GM10847 (cell line): ENCODE results near the gene CAB39.

ENCODE experiments used
- POLR2A ChIP-seq: IDR thresholded peaks from 2 replicates; pipeline ENCODE4 v1.6.1; 2011; ENCODE audit not compliant: insufficient read length; ENCODE audit errors: extremely low read depth

CAB39 gene

GRCh38 chr2:230758566-230759480 is 46.2 kb downstream of the CAB39 start:
- no peak for TF ChIP-seq POLR2A

GRCh38 chr2:230759481-230760167 is 47.0 kb downstream of the CAB39 start:
- no peak for TF ChIP-seq POLR2A

GRCh38 chr2:230761704-230762103 is 49.1 kb downstream of the CAB39 start:
- TF ChIP-seq POLR2A = no peak

GRCh38 chr2:230762317-230762896 is 49.8 kb downstream of the CAB39 start:
- TF ChIP-seq POLR2A = no peak

GRCh38 chr2:230764346-230764745 is 51.7 kb downstream of the CAB39 start:
- no peak for TF ChIP-seq POLR2A

- TF ChIP-seq POLR2A = no peak
Measured at GRCh38 chr2:230765611-230766300, 53.1 kb downstream of the CAB39 start.

- TF ChIP-seq POLR2A = no peak
Measured at GRCh38 chr2:230767862-230768388, 55.3 kb downstream of the CAB39 start.

DNA sequence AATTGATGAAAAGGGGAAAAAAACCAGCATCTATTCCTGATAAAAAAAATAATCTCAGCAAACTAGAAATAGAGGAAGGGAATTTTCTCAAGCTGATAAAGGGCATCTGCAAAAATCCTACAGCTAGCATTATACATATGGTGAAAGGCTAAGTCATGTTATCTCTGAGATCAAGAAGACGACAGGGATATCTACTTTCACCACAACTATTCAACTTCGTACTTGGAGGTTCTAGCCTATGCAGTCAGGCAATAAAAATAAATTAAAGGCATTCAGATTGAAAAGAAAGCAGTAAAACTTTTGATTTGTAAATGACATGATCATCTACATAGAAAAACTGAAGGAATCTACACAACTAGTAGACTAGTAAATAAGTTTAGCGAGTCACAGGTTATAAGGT is 58.2 kb downstream of the CAB39 start:
- no peak for TF ChIP-seq POLR2A

- no peak for TF ChIP-seq POLR2A
Measured at GRCh38 chr2:230772156-230772555, 59.5 kb downstream of the CAB39 start.

GRCh38 chr2:230773039-230773773 is 60.6 kb downstream of the CAB39 start:
- no peak for TF ChIP-seq POLR2A

GRCh38 chr2:230774348-230774951 is 61.8 kb downstream of the CAB39 start:
- TF ChIP-seq POLR2A = no peak

DNA sequence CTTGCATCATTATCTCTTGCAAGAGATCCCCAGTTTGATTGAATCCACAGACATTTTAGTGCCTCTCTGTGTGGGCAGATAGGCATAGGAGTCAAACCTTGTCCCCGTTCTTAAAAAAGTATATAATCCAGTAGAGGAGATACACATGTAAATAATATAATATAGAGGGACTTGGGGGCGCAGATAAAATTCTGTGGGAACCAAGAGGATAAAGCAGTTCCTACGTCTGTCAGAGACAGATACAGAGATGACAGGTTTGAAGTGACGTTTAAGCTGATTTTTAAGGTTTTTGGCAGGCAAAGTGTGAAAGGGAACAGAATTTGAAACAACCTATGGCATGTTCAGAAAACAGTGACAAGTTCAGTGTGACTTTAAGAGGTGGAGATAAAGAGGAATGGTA is 63.1 kb downstream of the CAB39 start:
- TF ChIP-seq POLR2A = no peak

- TF ChIP-seq POLR2A = no peak
Measured at GRCh38 chr2:230777721-230778120, 65.1 kb downstream of the CAB39 start.
